Measurements from ENCODE around the gene RNASEH1.
"Not testable (repeated sequence)": the region's sequence is repeated elsewhere in the genome, so short reads cannot be mapped to it uniquely, and the experiment has no call there.

Gene RNASEH1

DNA sequence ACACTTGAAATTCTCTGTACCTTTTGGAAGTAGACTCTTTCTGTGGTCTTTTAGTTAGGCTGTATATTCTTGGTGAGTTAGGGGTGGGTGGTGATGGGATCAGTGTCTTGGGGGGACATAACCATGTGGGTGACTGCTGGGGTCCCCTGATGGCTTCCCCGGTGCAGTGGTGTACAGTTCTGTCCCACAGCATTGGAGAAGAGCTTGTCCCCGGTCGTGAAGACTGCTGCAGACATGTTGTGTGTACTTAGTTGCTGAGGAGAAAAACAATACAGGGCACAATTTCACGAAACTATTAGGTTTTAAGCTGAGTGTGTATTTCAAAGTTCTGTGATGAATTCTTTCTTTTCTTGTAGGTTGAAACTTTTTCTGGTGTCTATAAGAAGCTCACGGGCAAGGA lies 22.3 kb upstream of the RNASEH1 start:
- TF ChIP-seq CTCF (IDR thresholded peaks at IDR 0.05; ENCODE audit: extremely low read depth, missing control alignments), result no peak
- no peak for DNase-seq (ENCODE audit: low spot score)

GRCh38 chr2:3578987-3579386 lies 20.9 kb upstream of the RNASEH1 start:
- no peak for DNase-seq (ENCODE audit: low spot score)
- TF ChIP-seq CTCF (IDR thresholded peaks at IDR 0.05; ENCODE audit: extremely low read depth, missing control alignments), result no peak

DNA sequence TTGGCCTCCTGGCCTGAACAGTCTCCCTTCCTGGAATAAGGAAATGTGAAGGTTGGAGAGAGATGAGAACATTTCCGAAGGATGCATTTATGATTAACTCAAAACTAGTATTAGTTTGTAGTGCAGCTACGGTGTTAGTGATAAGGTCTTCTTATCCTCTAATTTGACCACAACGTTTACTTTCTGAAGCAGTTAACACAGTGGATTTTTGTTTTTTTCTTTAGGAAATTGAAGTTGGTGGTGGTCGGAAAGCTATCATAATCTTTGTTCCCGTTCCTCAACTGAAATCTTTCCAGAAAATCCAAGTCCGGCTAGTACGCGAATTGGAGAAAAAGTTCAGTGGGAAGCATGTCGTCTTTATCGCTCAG lies 18.1 kb upstream of the RNASEH1 start:
- DNase-seq (ENCODE audit: low spot score), result not testable (repeated sequence)

DNA sequence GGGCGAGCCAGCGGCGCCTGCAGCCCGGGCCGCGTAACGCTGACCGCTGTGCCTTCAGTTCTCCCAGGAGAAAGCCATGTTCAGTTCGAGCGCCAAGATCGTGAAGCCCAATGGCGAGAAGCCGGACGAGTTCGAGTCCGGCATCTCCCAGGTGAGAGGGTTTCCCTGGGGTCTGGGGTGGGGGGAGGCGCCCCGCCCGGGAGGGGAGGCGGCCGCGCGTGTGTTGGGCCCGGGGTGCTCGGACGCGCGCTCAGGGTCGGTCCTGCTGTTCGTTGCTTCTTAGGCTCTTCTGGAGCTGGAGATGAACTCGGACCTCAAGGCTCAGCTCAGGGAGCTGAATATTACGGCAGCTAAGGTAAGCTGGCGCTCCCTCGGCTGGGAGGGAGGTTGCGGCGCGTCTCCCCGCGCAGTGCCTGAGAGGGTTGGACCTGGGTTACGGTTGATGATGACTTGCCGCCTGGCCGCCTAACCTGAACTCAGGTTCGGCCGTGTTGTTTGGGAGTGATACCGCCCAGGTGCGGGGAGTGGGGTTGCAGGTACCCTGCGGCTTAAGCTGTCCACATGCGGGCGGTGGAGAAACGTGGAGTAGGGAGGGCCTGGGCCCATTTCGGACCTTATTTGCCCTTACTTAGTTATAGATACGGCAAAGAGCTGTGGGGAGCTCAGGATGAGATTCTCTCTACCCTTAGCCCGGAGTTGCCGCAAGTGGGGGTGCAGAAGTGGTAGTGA lies 17.6 kb upstream of the RNASEH1 start:
- TF ChIP-seq CTCF (IDR thresholded peaks at IDR 0.05; ENCODE audit: extremely low read depth, missing control alignments), result no peak
- DNase-seq (ENCODE audit: low spot score), result no peak

DNA sequence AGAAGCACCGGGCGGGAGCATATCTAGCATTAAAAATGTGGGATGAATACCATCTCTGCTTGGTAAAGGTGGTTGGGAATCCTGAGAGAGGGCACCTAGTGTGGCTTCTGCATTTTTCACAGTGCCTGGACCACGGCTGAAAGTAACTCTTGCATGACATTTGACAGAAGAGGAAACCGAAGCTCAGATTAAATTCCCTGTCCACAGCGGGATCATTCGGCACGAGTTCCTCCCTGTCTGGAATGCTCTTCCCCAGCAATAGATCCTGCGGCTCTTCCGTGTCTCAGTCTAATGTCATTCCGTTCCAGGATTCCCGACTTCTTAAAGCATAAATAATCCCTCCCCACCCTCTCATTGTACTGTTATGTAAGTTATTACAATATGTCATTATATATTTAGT lies 16.0 kb upstream of the RNASEH1 start:
- no peak for TF ChIP-seq CTCF (IDR thresholded peaks at IDR 0.05; ENCODE audit: extremely low read depth, missing control alignments)
- no peak for DNase-seq (ENCODE audit: low spot score)

DNA sequence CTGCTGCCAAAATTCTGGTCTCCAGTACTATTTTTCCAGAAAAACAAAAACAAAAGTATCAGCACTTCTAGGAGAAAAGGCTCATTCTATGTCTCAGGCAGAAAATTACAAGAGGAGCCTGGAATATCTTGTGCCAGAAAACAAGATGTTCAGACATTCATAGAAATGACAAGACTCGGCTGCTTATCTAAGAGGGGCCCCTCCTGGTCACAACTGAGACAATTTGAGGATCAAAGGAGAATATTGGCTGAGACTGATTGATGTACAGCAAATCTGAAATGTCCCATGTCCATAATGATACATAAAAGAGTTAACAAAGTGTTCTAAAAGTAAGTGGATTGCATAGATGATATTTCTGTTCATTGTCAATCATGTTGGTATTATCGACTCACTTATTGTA lies 14.5 kb upstream of the RNASEH1 start:
- DNase-seq (ENCODE audit: low spot score), result no peak
- no peak for TF ChIP-seq CTCF (IDR thresholded peaks at IDR 0.05; ENCODE audit: extremely low read depth, missing control alignments)

- no peak for DNase-seq (ENCODE audit: low spot score)
- TF ChIP-seq CTCF (IDR thresholded peaks at IDR 0.05; ENCODE audit: extremely low read depth, missing control alignments), result no peak
These were observed 13.2 kb upstream of the RNASEH1 start for GRCh38 chr2:3571284-3571683.

- DNase-seq (ENCODE audit: low spot score), result not testable (repeated sequence)
These were observed 11.5 kb upstream of the RNASEH1 start for GRCh38 chr2:3569656-3570055.

Data from GM20000 (cell line).